Measurements from ENCODE around the gene AP2B1.

- TF ChIP-seq POLR2A (IDR thresholded peaks at IDR 0.05) (no peak), CTCF (IDR thresholded peaks at IDR 0.05) (peak; percentile 69 to 72 (median 71))
Observed at GRCh38 chr17:35612924-35613521, 25.9 kb downstream of the AP2B1 start.

Measured in right lobe of liver (tissue), 4 donors.